GM12865 (cell line): Measurements from ENCODE around the gene CDH22.

Experiments used
- DNase-seq: peaks from one replicate; pipeline ENCODE4 v3.0.0; 2010; ENCODE audit warnings: low read depth
- H3K4me3 ChIP-seq: 2 replicates; pipeline ENCODE4 v1.5.1; 2011; ENCODE audit warnings: mild to moderate bottlenecking, low read depth, low read length, control low read depth
- TF ChIP-seq, protein P1 (sequence below): IDR thresholded peaks from 2 replicates; pipeline ENCODE4 v1.5.1; 2011; ENCODE audit warnings: low read length, control low read depth, low read depth, inconsistent platforms; ENCODE audit not compliant: insufficient read depth; ENCODE audit errors: missing control alignments

The CDH22 gene

DNA sequence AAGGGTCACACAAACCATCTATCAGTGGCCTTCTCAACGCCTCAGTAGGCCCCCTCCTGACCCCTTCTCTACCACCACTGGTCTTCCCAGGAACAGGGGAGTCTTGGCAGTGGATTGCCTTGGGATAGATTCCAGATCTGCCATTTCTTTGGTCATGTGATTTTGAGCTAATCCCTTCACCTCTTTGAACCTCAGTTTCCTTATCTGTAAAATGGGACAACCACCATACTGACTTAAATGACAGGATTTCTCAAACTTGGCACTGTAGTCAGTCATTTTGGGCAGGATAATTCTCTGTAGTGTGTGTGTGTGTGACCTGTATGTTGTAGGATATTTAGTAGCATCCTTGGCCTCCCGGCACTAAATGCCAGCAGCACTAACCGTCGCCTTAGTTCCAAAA lies 89.1 kb downstream of the CDH22 start:
- TF ChIP-seq, protein P1, sequence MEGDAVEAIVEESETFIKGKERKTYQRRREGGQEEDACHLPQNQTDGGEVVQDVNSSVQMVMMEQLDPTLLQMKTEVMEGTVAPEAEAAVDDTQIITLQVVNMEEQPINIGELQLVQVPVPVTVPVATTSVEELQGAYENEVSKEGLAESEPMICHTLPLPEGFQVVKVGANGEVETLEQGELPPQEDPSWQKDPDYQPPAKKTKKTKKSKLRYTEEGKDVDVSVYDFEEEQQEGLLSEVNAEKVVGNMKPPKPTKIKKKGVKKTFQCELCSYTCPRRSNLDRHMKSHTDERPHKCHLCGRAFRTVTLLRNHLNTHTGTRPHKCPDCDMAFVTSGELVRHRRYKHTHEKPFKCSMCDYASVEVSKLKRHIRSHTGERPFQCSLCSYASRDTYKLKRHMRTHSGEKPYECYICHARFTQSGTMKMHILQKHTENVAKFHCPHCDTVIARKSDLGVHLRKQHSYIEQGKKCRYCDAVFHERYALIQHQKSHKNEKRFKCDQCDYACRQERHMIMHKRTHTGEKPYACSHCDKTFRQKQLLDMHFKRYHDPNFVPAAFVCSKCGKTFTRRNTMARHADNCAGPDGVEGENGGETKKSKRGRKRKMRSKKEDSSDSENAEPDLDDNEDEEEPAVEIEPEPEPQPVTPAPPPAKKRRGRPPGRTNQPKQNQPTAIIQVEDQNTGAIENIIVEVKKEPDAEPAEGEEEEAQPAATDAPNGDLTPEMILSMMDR = no peak
- DNase-seq = no peak
- no peak overlapping the region for H3K4me3 ChIP-seq

DNA sequence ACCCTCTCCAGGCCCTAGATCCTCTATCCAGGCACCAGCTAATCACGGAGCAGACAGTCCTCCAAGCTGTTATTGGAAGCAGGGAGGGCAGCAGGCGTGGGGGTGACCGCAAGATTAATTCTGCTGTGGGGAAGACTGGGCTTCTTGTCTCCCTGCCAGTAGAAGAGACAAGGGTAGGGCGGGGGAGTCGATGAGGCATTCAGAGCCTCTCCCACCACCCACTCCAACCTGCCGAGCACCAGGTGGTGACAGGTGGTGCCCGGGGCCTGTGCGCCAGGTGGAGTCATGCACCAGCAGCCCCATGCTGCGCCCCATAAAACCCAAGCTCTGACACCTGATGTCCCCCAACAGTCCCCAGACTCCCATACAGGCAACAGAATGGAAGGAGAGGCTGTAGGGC lies 89.6 kb downstream of the CDH22 start:
- DNase-seq = no peak
- H3K4me3 ChIP-seq = no peak overlapping the region
- TF ChIP-seq, protein P1 = no peak

DNA sequence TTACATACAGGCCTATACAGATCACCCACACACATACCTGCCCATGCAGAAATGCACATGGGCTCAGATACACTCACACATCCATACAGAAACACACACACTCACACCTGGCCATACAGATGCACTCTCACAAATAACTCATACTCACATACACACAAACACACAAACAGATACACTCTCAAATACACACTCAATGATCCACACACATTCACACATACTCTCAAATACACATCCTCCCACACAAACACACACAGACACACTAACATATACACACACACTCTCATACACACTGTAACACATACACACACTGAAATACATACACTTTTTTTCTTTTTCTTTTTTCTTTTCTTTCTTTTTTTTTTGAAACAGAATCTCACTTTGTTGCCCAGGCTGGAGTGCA lies 90.7 kb downstream of the CDH22 start:
- H3K4me3 ChIP-seq = no peak overlapping the region
- DNase-seq = no peak
- TF ChIP-seq, protein P1 = no peak

DNA sequence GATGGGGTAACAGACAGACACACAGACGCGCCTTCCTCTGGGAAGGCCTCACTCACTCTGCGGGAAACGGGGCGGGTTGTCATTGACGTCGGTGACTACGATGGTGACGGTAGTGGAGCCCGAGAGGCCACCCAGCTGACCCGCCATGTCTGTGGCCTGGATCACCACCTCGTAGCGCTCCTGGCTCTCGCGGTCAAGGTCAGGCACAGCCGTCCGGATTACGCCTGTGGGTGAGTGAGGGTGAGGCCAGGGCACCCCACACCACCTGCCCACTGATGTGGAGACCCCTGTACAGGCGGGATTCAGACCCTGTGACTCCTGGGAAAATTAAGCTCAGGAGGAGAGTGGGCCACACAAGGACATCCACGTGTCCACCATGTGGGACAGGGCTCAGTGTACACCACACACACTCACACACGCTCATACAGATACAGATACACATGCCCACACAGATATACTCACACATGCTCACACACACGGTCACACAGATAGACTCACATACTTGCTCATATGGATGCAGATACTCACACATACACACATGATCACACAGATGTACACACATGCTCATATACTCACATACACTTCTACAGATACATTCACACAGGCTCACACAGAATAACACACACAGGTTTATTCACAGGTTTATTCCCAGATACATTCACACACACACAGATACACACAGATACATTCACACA lies 91.4 kb downstream of the CDH22 start:
- TF ChIP-seq, protein P1 = no peak
- H3K4me3 ChIP-seq = no peak overlapping the region
- DNase-seq = no peak

DNA sequence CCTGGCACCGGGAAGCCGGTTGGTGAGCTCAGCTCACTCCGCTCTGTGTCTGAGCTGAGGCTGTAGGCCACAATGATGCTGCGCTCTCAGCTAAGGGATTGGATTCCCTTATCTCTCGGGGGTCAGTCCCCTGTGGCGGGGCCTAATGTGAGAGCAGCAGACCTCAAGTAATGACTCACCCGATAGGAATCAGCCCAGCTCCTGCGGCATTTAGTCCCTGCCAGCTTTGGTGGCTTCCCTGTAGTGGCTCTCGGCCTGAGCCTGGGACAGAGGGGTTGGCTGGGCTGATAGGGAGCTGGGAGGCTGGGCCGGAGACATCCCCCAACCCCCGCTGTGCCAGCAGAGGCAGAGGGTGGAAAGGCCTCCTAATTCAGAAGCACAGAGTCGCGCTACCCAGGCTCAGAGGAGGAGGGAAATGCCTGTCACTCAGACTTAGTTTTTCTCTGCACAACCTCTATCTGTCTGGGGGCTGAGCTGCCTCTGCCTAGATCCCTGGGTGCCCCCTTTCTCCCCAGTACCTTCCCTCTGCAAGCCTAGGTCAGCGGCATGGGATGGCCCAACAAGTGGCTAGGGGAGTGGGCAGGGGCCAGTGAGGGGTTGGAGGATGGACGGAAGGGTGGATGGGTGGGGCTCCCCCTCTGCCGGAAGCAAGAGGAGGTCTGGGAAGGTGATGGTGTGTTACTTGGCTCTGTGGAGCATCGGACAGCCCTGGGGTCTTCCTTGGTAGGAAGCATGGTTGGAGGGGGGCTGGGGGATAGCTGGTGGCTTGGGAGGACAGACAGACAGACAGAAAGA lies 92.2 kb downstream of the CDH22 start:
- TF ChIP-seq, protein P1 = no peak
- no peak overlapping the region for H3K4me3 ChIP-seq
- no peak for DNase-seq

DNA sequence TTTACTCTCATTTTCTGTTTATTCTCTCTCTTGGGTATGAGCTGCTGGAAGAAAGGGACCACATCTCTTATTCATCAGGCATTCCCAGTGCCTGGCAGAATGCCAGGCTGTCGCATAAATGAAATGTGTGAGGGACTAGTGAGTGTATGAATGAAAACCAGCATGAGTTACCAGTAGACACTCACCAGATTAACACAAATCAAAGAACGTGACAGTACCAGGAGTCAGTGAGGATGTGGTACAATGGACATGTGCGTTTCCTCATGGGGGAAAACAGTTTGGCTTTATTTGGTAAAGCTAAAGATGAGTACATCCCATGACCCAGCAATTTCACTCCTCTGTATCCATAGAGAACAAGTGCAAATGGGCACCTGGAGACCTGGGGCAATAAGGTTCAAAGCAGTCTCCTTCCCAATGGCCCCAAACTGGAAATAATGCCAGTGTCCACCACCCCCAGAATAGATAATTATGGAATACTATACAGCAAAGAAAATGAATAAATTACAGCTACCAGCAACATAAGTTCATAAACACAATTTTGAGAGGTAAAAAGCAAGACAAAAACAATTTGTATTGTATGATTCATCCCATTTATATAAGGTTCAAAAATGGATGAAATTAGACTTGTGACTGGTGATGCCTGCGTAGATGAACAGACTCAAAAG lies 93.3 kb downstream of the CDH22 start:
- H3K4me3 ChIP-seq = no peak overlapping the region
- TF ChIP-seq, protein P1 = no peak
- DNase-seq = no peak
